HepG2 (cell line): ENCODE measurements around the gene PC. TPM values are rescaled to one million over a fixed set of nuclear protein-coding genes. Genes with fewer than 3 reads are reported as not detected.

Source experiments
- ATF1 ChIP-seq: IDR thresholded peaks from 2 replicates; pipeline ENCODE4 v1.6.1; 2016; ENCODE audit warnings: mild to moderate bottlenecking, control low read depth
- CBX1 ChIP-seq: IDR thresholded peaks from one replicate; pipeline ENCODE4 v1.6.1; 2016; ENCODE audit warnings: antibody characterized with exemption, low read depth
- CENPX ChIP-seq: sonication (generic); formaldehyde crosslinking; IDR thresholded peaks from 2 replicates; pipeline ENCODE4 v1.9.0; 2021; ENCODE audit warnings: mild to moderate bottlenecking, missing genetic modification reagents, moderate library complexity
- CHD4 ChIP-seq: fragments of 200-600 bp; sonication (generic); IDR thresholded peaks from 2 replicates; pipeline ENCODE4 v1.7.0; 2017; ENCODE audit warnings: mild to moderate bottlenecking, low read length, borderline replicate concordance
- EEA1 ChIP-seq: sonication (generic); formaldehyde crosslinking; IDR thresholded peaks from 2 replicates; pipeline ENCODE4 v1.5.1; 2020; ENCODE audit warnings: mild to moderate bottlenecking, missing genetic modification reagents, borderline replicate concordance
- IKZF4 ChIP-seq: sonication (generic); formaldehyde crosslinking; IDR thresholded peaks from 2 replicates; pipeline ENCODE4 v1.5.1; 2020; ENCODE audit warnings: borderline replicate concordance, mild to moderate bottlenecking, low read depth, missing genetic modification reagents; ENCODE audit errors: not compliant biosample characterization
- KLF12 ChIP-seq: sonication (generic); formaldehyde crosslinking; IDR thresholded peaks from 2 replicates; pipeline ENCODE4 v1.4.0; 2020; ENCODE audit warnings: missing genetic modification reagents, borderline replicate concordance
- RELA ChIP-seq: sonication (generic); formaldehyde crosslinking; IDR thresholded peaks from 2 replicates; pipeline ENCODE4 v1.4.0; 2020; ENCODE audit warnings: missing genetic modification reagents
- REXO4 ChIP-seq: sonication (generic); formaldehyde crosslinking; IDR thresholded peaks from 2 replicates; pipeline ENCODE4 v1.8.0; 2022; ENCODE audit warnings: missing genetic modification reagents, mild to moderate bottlenecking, borderline replicate concordance
- SMAD3 ChIP-seq: sonication (generic); formaldehyde crosslinking; IDR thresholded peaks from 2 replicates; pipeline ENCODE4 v1.4.0; 2020; ENCODE audit warnings: missing genetic modification reagents
- ZBTB20 ChIP-seq: sonication (generic); formaldehyde crosslinking; IDR thresholded peaks from 2 replicates; pipeline ENCODE4 v1.8.1; 2023; ENCODE audit warnings: missing genetic modification reagents, low read depth, mild to moderate bottlenecking, borderline replicate concordance
- ZNF432 ChIP-seq: sonication (generic); formaldehyde crosslinking; IDR thresholded peaks from 2 replicates; pipeline ENCODE4 v1.5.0; 2020; ENCODE audit warnings: missing genetic modification reagents, mild to moderate bottlenecking, borderline replicate concordance
- ZNF460 ChIP-seq: sonication (generic); formaldehyde crosslinking; IDR thresholded peaks from 2 replicates; pipeline ENCODE4 v1.5.1; 2020; ENCODE audit warnings: missing genetic modification reagents, mild to moderate bottlenecking, borderline replicate concordance
- ZNF546 ChIP-seq: sonication (generic); formaldehyde crosslinking; conservative IDR thresholded peaks from 2 replicates; pipeline ENCODE4 v1.8.1; 2023; ENCODE audit warnings: mild to moderate bottlenecking, missing genetic modification reagents
- ZNF703 ChIP-seq: sonication (generic); formaldehyde crosslinking; IDR thresholded peaks from 2 replicates; pipeline ENCODE4 v1.5.1; 2020; ENCODE audit warnings: missing genetic modification reagents, mild to moderate bottlenecking, moderate library complexity, borderline replicate concordance
- ZNF792 ChIP-seq: IDR thresholded peaks from 2 replicates; pipeline ENCODE4 v1.6.1; 2016
- polyA plus RNA-seq, 8 experiments: library from polyadenylated mRNA; depleted of rRNA in 3 of 8; stranded (reverse) in 7 of 8; unstranded in 1 of 8; fragments of >200 nt; fragmentation: Illumina TruSeq in 4 of 8; extraction: Trizol in 4 of 8; gene quantifications; 2 replicates each; pipeline versions ENCODE4 v1.2.1 to v1.2.3, GENCODE V29; 2011 to 2016; ENCODE audit warnings: low read depth in 4 of 8, missing spikeins in 1 of 8, mixed read lengths in 1 of 8; ENCODE audit not compliant: insufficient read depth in 1 of 8
- total RNA-seq, 5 experiments: library from RNA; depleted of rRNA; stranded (reverse); fragments of >200 nt; fragmentation: Illumina TruSeq; extraction: Trizol; gene quantifications; 2 replicates each; pipeline ENCODE4 v1.2.3, GENCODE V29; 2016; ENCODE audit warnings: low read depth in 1 of 5
- TF ChIP-seq, protein P1 (sequence below), 2 experiments: sonication (generic) in 1 of 2; formaldehyde crosslinking in 1 of 2; IDR thresholded peaks; 2 replicates each; pipeline versions ENCODE4 v1.4.0 to v1.6.1; 2018 to 2020; ENCODE audit warnings: missing genetic modification reagents in 2 of 2, borderline replicate concordance in 1 of 2, low read depth in 1 of 2, mild to moderate bottlenecking in 1 of 2, missing biosample characterization in 1 of 2
- TF ChIP-seq, protein P2 (sequence below): sonication (generic); formaldehyde crosslinking; conservative IDR thresholded peaks from 2 replicates; pipeline ENCODE4 v1.4.0; 2020; ENCODE audit warnings: missing genetic modification reagents
- TF ChIP-seq, protein P3 (sequence below): sonication (generic); formaldehyde crosslinking; IDR thresholded peaks from 2 replicates; pipeline ENCODE4 v1.8.1; 2023; ENCODE audit warnings: mild to moderate bottlenecking, missing genetic modification reagents
- TF ChIP-seq, protein P4 (sequence below), 2 experiments: sonication (generic) in 1 of 2; formaldehyde crosslinking in 1 of 2; IDR thresholded peaks; 2 replicates each; pipeline versions ENCODE4 v1.4.0 to v1.6.1; 2016 to 2020; ENCODE audit warnings: borderline replicate concordance in 1 of 2, low read depth in 1 of 2, mild to moderate bottlenecking in 1 of 2, missing genetic modification reagents in 1 of 2

PC gene
- total and polyA plus RNA-seq, 2 of the 13 experiments (the other 11 are each of a cell fraction or from before 2014, with no cell fraction given) = 29.0 to 39.0 TPM

DNA sequence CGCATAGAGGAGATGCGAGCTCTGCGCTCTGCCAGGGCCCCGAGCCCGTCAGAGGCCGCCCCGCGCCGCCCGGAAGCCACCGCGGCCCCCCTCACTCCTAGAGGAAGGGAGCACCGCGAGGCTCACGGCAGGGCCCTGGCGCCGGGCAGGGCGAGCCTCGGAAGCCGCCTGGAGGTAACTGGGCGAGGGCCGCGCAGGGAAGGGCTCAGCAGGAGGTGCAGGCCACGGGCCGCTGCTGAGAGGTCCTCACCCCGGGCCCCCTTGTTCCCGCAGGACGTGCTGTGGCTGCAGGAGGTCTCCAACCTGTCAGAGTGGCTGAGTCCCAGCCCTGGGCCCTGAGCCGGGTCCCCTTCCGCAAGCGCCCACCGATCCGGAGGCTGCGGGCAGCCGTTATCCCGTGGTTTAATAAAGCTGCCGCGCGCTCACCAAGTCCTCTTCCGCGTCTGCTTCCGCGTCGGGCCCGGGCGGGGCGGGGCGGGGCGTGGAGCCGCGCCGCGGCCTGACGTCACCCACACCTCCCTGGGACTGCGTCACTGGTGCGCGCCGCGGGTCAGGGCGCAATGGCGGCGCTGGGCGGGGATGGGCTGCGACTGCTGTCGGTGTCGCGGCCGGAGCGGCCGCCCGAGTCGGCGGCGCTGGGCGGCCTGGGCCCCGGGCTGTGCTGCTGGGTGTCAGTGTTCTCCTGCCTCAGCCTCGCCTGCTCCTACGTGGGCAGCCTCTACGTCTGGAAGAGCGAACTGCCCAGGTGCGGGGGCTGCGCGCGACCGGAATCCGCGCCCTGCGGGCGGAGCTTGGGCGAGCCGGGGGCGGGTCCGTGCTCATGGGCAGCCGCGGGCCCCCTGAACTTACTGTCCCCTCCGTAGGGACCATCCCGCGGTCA, 115.0 kb downstream of the PC start, which contains the start of gene RCE1 (continued):
- TF ChIP-seq CBX1 (peak; percentile 59), IKZF4 (CRISPR knock-in tag) (no peak), REXO4 (CRISPR knock-in tag) (0 out of 2 replicates have a peak, but pooled peaks have one; percentile 39), EEA1 (CRISPR knock-in tag) (no peak), ATF1 (CRISPR knock-in tag) (peak; percentile 75), ZNF460 (CRISPR knock-in tag) (no peak), KLF12 (CRISPR knock-in tag) (peak; percentile 94; the same call in 1 of the 2 replicates), CHD4 (no peak), CENPX (CRISPR knock-in tag) (no peak), ZNF546 (CRISPR knock-in tag) (peak; percentile 83), ZNF703 (CRISPR knock-in tag) (no peak), ZNF432 (CRISPR knock-in tag) (no peak), SMAD3 (CRISPR knock-in tag) (no peak), ZBTB20 (no peak), RELA (CRISPR knock-in tag) (peak; percentile 47; the same call in 1 of the 2 replicates), ZNF792 (CRISPR knock-in tag) (no peak)
- TF ChIP-seq, protein P1, sequence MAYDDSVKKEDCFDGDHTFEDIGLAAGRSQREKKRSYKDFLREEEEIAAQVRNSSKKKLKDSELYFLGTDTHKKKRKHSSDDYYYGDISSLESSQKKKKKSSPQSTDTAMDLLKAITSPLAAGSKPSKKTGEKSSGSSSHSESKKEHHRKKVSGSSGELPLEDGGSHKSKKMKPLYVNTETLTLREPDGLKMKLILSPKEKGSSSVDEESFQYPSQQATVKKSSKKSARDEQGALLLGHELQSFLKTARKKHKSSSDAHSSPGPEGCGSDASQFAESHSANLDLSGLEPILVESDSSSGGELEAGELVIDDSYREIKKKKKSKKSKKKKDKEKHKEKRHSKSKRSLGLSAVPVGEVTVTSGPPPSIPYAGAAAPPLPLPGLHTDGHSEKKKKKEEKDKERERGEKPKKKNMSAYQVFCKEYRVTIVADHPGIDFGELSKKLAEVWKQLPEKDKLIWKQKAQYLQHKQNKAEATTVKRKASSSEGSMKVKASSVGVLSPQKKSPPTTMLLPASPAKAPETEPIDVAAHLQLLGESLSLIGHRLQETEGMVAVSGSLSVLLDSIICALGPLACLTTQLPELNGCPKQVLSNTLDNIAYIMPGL (CRISPR knock-in tag; IDR thresholded peaks at IDR 0.05; ENCODE audit: borderline replicate concordance in 1 of 2, low read depth in 1 of 2) = peak in 1 of 2 experiments; percentile 65; a peak in 1 of 4 replicates
- TF ChIP-seq, protein P2, sequence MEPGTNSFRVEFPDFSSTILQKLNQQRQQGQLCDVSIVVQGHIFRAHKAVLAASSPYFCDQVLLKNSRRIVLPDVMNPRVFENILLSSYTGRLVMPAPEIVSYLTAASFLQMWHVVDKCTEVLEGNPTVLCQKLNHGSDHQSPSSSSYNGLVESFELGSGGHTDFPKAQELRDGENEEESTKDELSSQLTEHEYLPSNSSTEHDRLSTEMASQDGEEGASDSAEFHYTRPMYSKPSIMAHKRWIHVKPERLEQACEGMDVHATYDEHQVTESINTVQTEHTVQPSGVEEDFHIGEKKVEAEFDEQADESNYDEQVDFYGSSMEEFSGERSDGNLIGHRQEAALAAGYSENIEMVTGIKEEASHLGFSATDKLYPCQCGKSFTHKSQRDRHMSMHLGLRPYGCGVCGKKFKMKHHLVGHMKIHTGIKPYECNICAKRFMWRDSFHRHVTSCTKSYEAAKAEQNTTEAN (CRISPR knock-in tag) = no peak; the same call in none of the 2 replicates
- TF ChIP-seq, protein P3, sequence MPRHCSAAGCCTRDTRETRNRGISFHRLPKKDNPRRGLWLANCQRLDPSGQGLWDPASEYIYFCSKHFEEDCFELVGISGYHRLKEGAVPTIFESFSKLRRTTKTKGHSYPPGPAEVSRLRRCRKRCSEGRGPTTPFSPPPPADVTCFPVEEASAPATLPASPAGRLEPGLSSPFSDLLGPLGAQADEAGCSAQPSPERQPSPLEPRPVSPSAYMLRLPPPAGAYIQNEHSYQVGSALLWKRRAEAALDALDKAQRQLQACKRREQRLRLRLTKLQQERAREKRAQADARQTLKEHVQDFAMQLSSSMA = no peak; the same call in 1 of the 2 replicates
- TF ChIP-seq, protein P4, sequence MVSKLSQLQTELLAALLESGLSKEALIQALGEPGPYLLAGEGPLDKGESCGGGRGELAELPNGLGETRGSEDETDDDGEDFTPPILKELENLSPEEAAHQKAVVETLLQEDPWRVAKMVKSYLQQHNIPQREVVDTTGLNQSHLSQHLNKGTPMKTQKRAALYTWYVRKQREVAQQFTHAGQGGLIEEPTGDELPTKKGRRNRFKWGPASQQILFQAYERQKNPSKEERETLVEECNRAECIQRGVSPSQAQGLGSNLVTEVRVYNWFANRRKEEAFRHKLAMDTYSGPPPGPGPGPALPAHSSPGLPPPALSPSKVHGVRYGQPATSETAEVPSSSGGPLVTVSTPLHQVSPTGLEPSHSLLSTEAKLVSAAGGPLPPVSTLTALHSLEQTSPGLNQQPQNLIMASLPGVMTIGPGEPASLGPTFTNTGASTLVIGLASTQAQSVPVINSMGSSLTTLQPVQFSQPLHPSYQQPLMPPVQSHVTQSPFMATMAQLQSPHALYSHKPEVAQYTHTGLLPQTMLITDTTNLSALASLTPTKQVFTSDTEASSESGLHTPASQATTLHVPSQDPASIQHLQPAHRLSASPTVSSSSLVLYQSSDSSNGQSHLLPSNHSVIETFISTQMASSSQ (IDR thresholded peaks at IDR 0.05; ENCODE audit: low read depth) = no peak
- TF ChIP-seq, protein P4 (CRISPR knock-in tag; IDR thresholded peaks at IDR 0.05; ENCODE audit: borderline replicate concordance) = peak; percentile 23; the same call in 1 of the 2 replicates
